CD14-positive monocyte (primary cell): ENCODE measurements around the gene SH3GL3. TPM values are rescaled to one million over a fixed set of nuclear protein-coding genes. Genes with fewer than 3 reads are reported as not detected.

Experiments
- DNase-seq, 3 donors: peaks; one replicate each; pipeline ENCODE4 v3.0.0-alpha.2; 2011 to 2022
- H2AFZ ChIP-seq: 2 replicates; pipeline ENCODE4 v1.6.0; 2012; ENCODE audit warnings: mild to moderate bottlenecking, low read depth, low read length, inconsistent platforms; ENCODE audit not compliant: insufficient read depth, poor library complexity, severe bottlenecking
- H3K27ac ChIP-seq, 2 donors: 1 replicate in 1 of 2; 2 replicates in 1 of 2; pipeline ENCODE4 v1.5.1; 2012 to 2013; ENCODE audit warnings: low read length in 2 of 2, control low read depth in 1 of 2, inconsistent platforms in 1 of 2, low read depth in 1 of 2, mild to moderate bottlenecking in 1 of 2
- H3K27me3 ChIP-seq, 2 donors: one replicate each; pipeline versions ENCODE4 v1.6.0 to v1.6.1; 2011 to 2013; ENCODE audit warnings: low read length in 2 of 2; ENCODE audit not compliant: control insufficient read depth in 2 of 2, insufficient read depth in 2 of 2
- H3K36me3 ChIP-seq, 2 donors: replicated peaks in 1 of 2; 1 replicate in 1 of 2; 2 replicates in 1 of 2; pipeline versions ENCODE4 v1.5.1 to v1.6.1; 2012 to 2013; ENCODE audit warnings: low read length in 2 of 2, control low read depth in 1 of 2, inconsistent platforms in 1 of 2, mild to moderate bottlenecking in 1 of 2; ENCODE audit not compliant: insufficient read depth in 2 of 2, control insufficient read depth in 1 of 2
- H3K4me1 ChIP-seq, 2 donors: 1 replicate in 1 of 2; 2 replicates in 1 of 2; pipeline versions ENCODE4 v1.5.1 to v1.6.1; 2012 to 2013; ENCODE audit warnings: low read length in 2 of 2, control low read depth in 1 of 2, inconsistent platforms in 1 of 2, mild to moderate bottlenecking in 1 of 2, moderate library complexity in 1 of 2; ENCODE audit not compliant: insufficient read depth in 2 of 2, control insufficient read depth in 1 of 2
- H3K4me2 ChIP-seq: replicated peaks from 2 replicates; pipeline ENCODE3; 2012; ENCODE audit warnings: low read length, moderate library complexity, mild to moderate bottlenecking; ENCODE audit not compliant: poor library complexity, severe bottlenecking; ENCODE audit errors: extremely low read depth
- H3K4me3 ChIP-seq, 3 experiments: fragments of 200-600 bp in 1 of 3; sonication (generic) in 1 of 3; replicated peaks in 1 of 3; 1 replicate in 2 of 3; 2 replicates in 1 of 3; pipeline ENCODE4 v1.5.1; 2011 to 2013; ENCODE audit warnings: low read length in 3 of 3, mild to moderate bottlenecking in 3 of 3, control low read depth in 2 of 3, low read depth in 2 of 3, inconsistent platforms in 1 of 3, moderate library complexity in 1 of 3
- H3K79me2 ChIP-seq: 2 replicates; pipeline ENCODE4 v1.6.0; 2012; ENCODE audit warnings: mild to moderate bottlenecking, control low read depth, inconsistent platforms, low read length, moderate library complexity; ENCODE audit not compliant: insufficient read depth
- H3K9ac ChIP-seq: 2 replicates; pipeline ENCODE4 v1.6.0; 2017; ENCODE audit warnings: low read length, mild to moderate bottlenecking; ENCODE audit not compliant: insufficient read depth, poor library complexity, severe bottlenecking
- H3K9me3 ChIP-seq, 2 donors: replicated peaks in 1 of 2; 1 replicate in 1 of 2; 2 replicates in 1 of 2; pipeline versions ENCODE4 v1.5.1 to v1.6.1; 2012 to 2013; ENCODE audit warnings: low read length in 2 of 2, control low read depth in 1 of 2; ENCODE audit not compliant: control insufficient read depth in 1 of 2, insufficient read depth in 1 of 2
- H4K20me1 ChIP-seq: 2 replicates; pipeline ENCODE4 v1.6.0; 2012; ENCODE audit warnings: mild to moderate bottlenecking, low read length, control low read depth, moderate library complexity; ENCODE audit not compliant: insufficient read depth
- H3K27ac Mint-ChIP-seq, 7 donors: one replicate each; pipeline ENCODE4 v1.8.0; 2020; ENCODE audit warnings: mild to moderate bottlenecking in 7 of 7, mixed read lengths in 7 of 7, moderate library complexity in 6 of 7, inconsistent platforms in 2 of 7
- H3K27me3 Mint-ChIP-seq, 3 donors: one replicate each; pipeline ENCODE4 v1.8.0; 2021 to 2022; ENCODE audit warnings: low read depth in 3 of 3, mild to moderate bottlenecking in 3 of 3, mixed read lengths in 3 of 3, moderate library complexity in 3 of 3, inconsistent platforms in 1 of 3
- H3K36me3 Mint-ChIP-seq, 2 donors: one replicate each; pipeline ENCODE4 v1.8.0; 2020; ENCODE audit warnings: mixed read lengths in 2 of 2, inconsistent platforms in 1 of 2, mild to moderate bottlenecking in 1 of 2
- H3K4me1 Mint-ChIP-seq: one replicate; pipeline ENCODE4 v1.8.0; 2020; ENCODE audit warnings: mild to moderate bottlenecking, mixed read lengths
- H3K4me3 Mint-ChIP-seq, 2 donors: one replicate each; pipeline ENCODE4 v1.8.0; 2020; ENCODE audit warnings: mild to moderate bottlenecking in 2 of 2, mixed read lengths in 2 of 2, moderate library complexity in 1 of 2
- H3K9me3 Mint-ChIP-seq, 7 donors: one replicate each; pipeline ENCODE4 v1.8.0; 2020 to 2022; ENCODE audit warnings: mixed read lengths in 7 of 7, mild to moderate bottlenecking in 6 of 7, moderate library complexity in 6 of 7, inconsistent platforms in 2 of 7
- WGBS: methylation state at CpG from one replicate; pipeline ENCODE4 v1.1.5; 2013; ENCODE audit warnings: missing lambda C conversion rate; ENCODE audit not compliant: insufficient coverage; 5-methylcytosine and 5-hydroxymethylcytosine counted together
- intact Hi-C, 2 donors: fragments of 100-400 bp; cut with micrococcal nuclease; formaldehyde crosslinking; loops; one replicate each; pipeline versions ENCODE4 v1.15.0 to v1.15.1; 2023
- polyA plus RNA-seq, 3 donors: library from polyadenylated mRNA; depleted of rRNA in 1 of 3; unstranded in 2 of 3; stranded (reverse) in 1 of 3; fragments of 300-500 nt in 2 of 3; fragments of >200 nt in 1 of 3; fragmentation: Illumina TruSeq in 2 of 3; gene quantifications; 1 replicate in 2 of 3; 2 replicates in 1 of 3; pipeline ENCODE4 v1.2.3, GENCODE V29; 2012 to 2021
- TF ChIP-seq, protein P1 (sequence below): fragments of 200-600 bp; IDR thresholded peaks from one replicate; pipeline ENCODE4 v1.8.0; 2022; ENCODE audit warnings: antibody characterized with exemption, mild to moderate bottlenecking

Gene SH3GL3
- polyA plus RNA-seq, 3 donors: not detected

GRCh38 chr15:83477808-83478537 is 30.8 kb downstream of the SH3GL3 start:
- H3K79me2 ChIP-seq: no peaks in the 10 kb centered on the region
- no peak overlapping the region for H3K4me2 ChIP-seq
- Mint-ChIP-seq H3K27ac (no peak overlapping the region), H3K4me1 (no peaks in the 10 kb centered on the region), H3K27me3 (peaks cover 0 to 7% (median 3%) of the 10 kb centered on the region in 3 donors), H3K36me3 (no peaks in the 10 kb centered on the region), H3K4me3 (no peak overlapping the region), H3K9me3 (peaks cover 0 to 4% (median 2%) of the 10 kb centered on the region in 7 donors)
- H3K36me3 ChIP-seq: no peaks in the 10 kb centered on the region
- H3K9ac ChIP-seq: no peak overlapping the region
- no peak overlapping the region for H2AFZ ChIP-seq
- TF ChIP-seq, protein P1, sequence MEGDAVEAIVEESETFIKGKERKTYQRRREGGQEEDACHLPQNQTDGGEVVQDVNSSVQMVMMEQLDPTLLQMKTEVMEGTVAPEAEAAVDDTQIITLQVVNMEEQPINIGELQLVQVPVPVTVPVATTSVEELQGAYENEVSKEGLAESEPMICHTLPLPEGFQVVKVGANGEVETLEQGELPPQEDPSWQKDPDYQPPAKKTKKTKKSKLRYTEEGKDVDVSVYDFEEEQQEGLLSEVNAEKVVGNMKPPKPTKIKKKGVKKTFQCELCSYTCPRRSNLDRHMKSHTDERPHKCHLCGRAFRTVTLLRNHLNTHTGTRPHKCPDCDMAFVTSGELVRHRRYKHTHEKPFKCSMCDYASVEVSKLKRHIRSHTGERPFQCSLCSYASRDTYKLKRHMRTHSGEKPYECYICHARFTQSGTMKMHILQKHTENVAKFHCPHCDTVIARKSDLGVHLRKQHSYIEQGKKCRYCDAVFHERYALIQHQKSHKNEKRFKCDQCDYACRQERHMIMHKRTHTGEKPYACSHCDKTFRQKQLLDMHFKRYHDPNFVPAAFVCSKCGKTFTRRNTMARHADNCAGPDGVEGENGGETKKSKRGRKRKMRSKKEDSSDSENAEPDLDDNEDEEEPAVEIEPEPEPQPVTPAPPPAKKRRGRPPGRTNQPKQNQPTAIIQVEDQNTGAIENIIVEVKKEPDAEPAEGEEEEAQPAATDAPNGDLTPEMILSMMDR: no peak
- no peaks in the 10 kb centered on the region for H3K4me1 ChIP-seq
- no peak overlapping the region for H3K4me3 ChIP-seq
- no peak overlapping the region for H3K27ac ChIP-seq
- no peaks in the 10 kb centered on the region for H4K20me1 ChIP-seq
- no peaks in the 10 kb centered on the region for H3K27me3 ChIP-seq
- intact Hi-C loops: no loop called here
- WGBS: 94% methylated on average over 4 of the region's 5 CpGs
- DNase-seq: no peak
- no peaks in the 10 kb centered on the region for H3K9me3 ChIP-seq

DNA sequence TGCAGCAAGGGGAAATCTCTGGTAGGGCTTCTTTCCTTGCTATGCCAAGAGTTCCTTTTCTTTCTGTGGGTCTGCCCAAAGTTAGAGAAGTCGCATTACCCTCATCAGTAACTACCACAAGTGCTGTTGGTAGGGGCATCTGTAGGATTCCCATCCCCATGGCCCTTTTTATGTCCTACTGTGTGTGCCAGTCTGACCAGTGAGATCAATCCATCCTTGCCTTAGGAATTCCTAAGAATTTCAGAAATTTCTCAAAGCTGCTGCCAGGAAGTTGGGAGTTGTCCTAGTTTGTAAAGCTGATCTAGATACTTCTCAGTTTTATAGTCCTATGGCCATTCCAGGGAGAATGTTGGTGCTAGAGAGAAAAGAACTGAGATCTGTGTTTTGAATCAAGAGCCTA is 36.5 kb downstream of the SH3GL3 start:
- Mint-ChIP-seq H3K36me3 (no peaks in the 10 kb centered on the region), H3K27me3 (peaks cover 0 to 2% (median under 1%) of the 10 kb centered on the region in 3 donors), H3K27ac (no peak overlapping the region), H3K4me1 (no peaks in the 10 kb centered on the region), H3K9me3 (peaks cover 0 to 11% (median 5%) of the 10 kb centered on the region in 7 donors), H3K4me3 (no peak overlapping the region)
- Histone ChIP-seq H3K79me2 (no peaks in the 10 kb centered on the region), H3K27ac (no peak overlapping the region), H3K4me1 (no peaks in the 10 kb centered on the region), H3K27me3 (no peaks in the 10 kb centered on the region), H3K9ac (no peak overlapping the region), H4K20me1 (no peaks in the 10 kb centered on the region), H3K9me3 (no peaks in the 10 kb centered on the region), H3K4me3 (no peak overlapping the region), H2AFZ (no peak overlapping the region), H3K36me3 (no peaks in the 10 kb centered on the region), H3K4me2 (no peak overlapping the region)
- intact Hi-C loops: no loop called here
- no CpG with 5 or more reads among the region's 1 CpG for WGBS
- DNase-seq: no peak
- TF ChIP-seq, protein P1: no peak
